GM12892 (cell line): ENCODE measurements around the gene ZNF287.

ENCODE experiments used
- POLR2A ChIP-seq: IDR thresholded peaks from 2 replicates; pipeline ENCODE4 v1.6.1; 2011; ENCODE audit warnings: low read depth, low read length, control low read depth
- POLR2AphosphoS5 ChIP-seq: IDR thresholded peaks from 2 replicates; pipeline ENCODE4 v1.6.1; 2011; ENCODE audit warnings: low read depth, low read length, control low read depth
- TAF1 ChIP-seq: IDR thresholded peaks from 2 replicates; pipeline ENCODE4 v1.6.1; 2011; ENCODE audit warnings: low read depth, mild to moderate bottlenecking, control low read depth, low read length, borderline replicate concordance

- TF ChIP-seq POLR2A (no peak), TAF1 (no peak), POLR2AphosphoS5 (no peak)
Measured at GRCh38 chr17:16599537-16599936, 30.5 kb upstream of the ZNF287 start.
